Calu3 (cell line): ENCODE data around the gene AFP. TPM values are rescaled to one million over a fixed set of nuclear protein-coding genes. Genes with fewer than 3 reads are reported as not detected.

ENCODE experiments used
- BruUV-seq: library from RNA; stranded (reverse); fragments of 400-500 nt; replicated peaks from 2 replicates; lab custom pipeline; 2021; lab: Mats Ljungman, UMichigan
- CTCF ChIA-PET: fragments of 300-600 bp; sonication (Branson Sonifier 250); formaldehyde crosslinking; loops from one replicate; lab custom pipeline; 2022; ENCODE audit warnings: antibody characterized with exemption; lab: Charles Lee
- DNase-seq: peaks from one replicate; pipeline ENCODE4 v3.0.0; 2022
- H3K27ac Mint-ChIP-seq: one replicate; pipeline ENCODE4 v1.8.0; 2022; ENCODE audit warnings: mixed read lengths; ENCODE audit not compliant: unreplicated experiment
- H3K27me3 Mint-ChIP-seq: one replicate; pipeline ENCODE4 v1.8.0; 2022; ENCODE audit warnings: mixed read lengths; ENCODE audit not compliant: unreplicated experiment
- H3K36me3 Mint-ChIP-seq: one replicate; pipeline ENCODE4 v1.8.0; 2022; ENCODE audit warnings: mild to moderate bottlenecking, moderate library complexity, mixed read lengths; ENCODE audit not compliant: insufficient read depth, unreplicated experiment
- H3K4me1 Mint-ChIP-seq: one replicate; pipeline ENCODE4 v1.8.0; 2022; ENCODE audit warnings: mild to moderate bottlenecking, low read depth, mixed read lengths; ENCODE audit not compliant: unreplicated experiment
- H3K4me3 Mint-ChIP-seq: one replicate; pipeline ENCODE4 v1.8.0; 2022; ENCODE audit warnings: mild to moderate bottlenecking, low read depth, moderate library complexity, mixed read lengths; ENCODE audit not compliant: unreplicated experiment
- H3K9me3 Mint-ChIP-seq: one replicate; pipeline ENCODE4 v1.8.0; 2022; ENCODE audit warnings: low read depth, mixed read lengths; ENCODE audit not compliant: unreplicated experiment
- CTCF ChIP-seq: fragments of 200-600 bp; IDR thresholded peaks from one replicate; pipeline ENCODE4 v1.8.0; 2022; ENCODE audit warnings: antibody characterized with exemption; ENCODE audit not compliant: unreplicated experiment
- intact Hi-C: fragments of 100-400 bp; cut with micrococcal nuclease; formaldehyde crosslinking; loops from one replicate; pipeline ENCODE4 v1.10.0; 2022; ENCODE audit not compliant: unreplicated experiment
- total RNA-seq: library from RNA; stranded (reverse); gene quantifications from 2 replicates; pipeline ENCODE4 v1.2.3, GENCODE V29; 2022

Gene AFP
- total RNA-seq, 1 experiment from 2014 or later: not detected

DNA sequence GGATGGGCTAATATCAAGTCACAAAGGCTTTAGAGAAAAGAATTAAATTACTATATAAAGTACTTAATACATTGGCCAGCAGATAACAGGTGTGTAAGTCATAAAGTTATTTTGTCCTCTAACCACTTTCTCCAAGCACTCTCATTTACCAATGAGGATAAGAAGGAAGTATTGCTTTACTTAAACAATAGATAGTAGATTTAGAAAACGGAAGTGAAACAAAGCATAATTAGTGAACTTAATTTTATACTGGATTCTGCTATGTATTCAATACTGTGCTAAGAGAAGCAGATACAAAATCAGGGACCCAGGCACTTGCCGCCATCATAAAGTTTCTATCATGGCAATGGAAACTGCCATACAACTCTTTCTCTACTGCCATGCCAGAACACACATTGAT is 69.5 kb downstream of the AFP start:
- DNase-seq: no peak
- intact Hi-C loops: no loop called here
- no peaks in the 10 kb centered on the region for H3K9me3 Mint-ChIP-seq
- H3K4me1 Mint-ChIP-seq: no peaks in the 10 kb centered on the region
- no peaks in the 10 kb centered on the region for H3K36me3 Mint-ChIP-seq
- BruUV-seq: no TSS peak
- TF ChIP-seq CTCF: no peak
- H3K4me3 Mint-ChIP-seq: no peak overlapping the region
- no peak overlapping the region for H3K27ac Mint-ChIP-seq
- no peaks in the 10 kb centered on the region for H3K27me3 Mint-ChIP-seq
- CTCF ChIA-PET: no interaction called here

Other genes starting within 250 kb of the AFP start
- gene ANKRD17, start 177.4 kb upstream of the AFP start, total RNA-seq: 54.0 and 54.6 TPM in 2 replicates
- not detected in 2 replicates for gene ALB, start 31.9 kb upstream of the AFP start, total RNA-seq
- not detected in 2 replicates for gene AFM, start 45.5 kb downstream of the AFP start, total RNA-seq
- gene RASSF6, start 184.2 kb downstream of the AFP start, total RNA-seq: 12.5 and 12.8 TPM in 2 replicates